SKM-1 (cell line): ENCODE data around the gene YIF1B.
A peak's percentile ranks its signal among the peaks of the same experiment; 100 is the strongest.

Experiments
- DNase-seq: peaks from one replicate; lab custom pipeline; 2025; ENCODE audit not compliant: unreplicated experiment; lab: John Stamatoyannopoulos, UW

YIF1B gene

GRCh38 chr19:38335949-38336637, 20.3 kb upstream of the YIF1B start:
- peak; percentile 79 for DNase-seq

GRCh38 chr19:38333245-38333644, 17.5 kb upstream of the YIF1B start:
- no peak for DNase-seq

GRCh38 chr19:38331728-38332127, 16.0 kb upstream of the YIF1B start:
- DNase-seq, result no peak

GRCh38 chr19:38329651-38330050, 13.9 kb upstream of the YIF1B start:
- no peak for DNase-seq

DNA sequence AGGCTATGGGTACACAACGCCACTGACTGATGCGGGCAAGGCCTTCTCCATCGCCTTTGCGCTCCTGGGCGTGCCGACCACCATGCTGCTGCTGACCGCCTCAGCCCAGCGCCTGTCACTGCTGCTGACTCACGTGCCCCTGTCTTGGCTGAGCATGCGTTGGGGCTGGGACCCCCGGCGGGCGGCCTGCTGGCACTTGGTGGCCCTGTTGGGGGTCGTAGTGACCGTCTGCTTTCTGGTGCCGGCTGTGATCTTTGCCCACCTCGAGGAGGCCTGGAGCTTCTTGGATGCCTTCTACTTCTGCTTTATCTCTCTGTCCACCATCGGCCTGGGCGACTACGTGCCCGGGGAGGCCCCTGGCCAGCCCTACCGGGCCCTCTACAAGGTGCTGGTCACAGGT, 10.8 kb upstream of the YIF1B start:
- DNase-seq, result no peak

DNA sequence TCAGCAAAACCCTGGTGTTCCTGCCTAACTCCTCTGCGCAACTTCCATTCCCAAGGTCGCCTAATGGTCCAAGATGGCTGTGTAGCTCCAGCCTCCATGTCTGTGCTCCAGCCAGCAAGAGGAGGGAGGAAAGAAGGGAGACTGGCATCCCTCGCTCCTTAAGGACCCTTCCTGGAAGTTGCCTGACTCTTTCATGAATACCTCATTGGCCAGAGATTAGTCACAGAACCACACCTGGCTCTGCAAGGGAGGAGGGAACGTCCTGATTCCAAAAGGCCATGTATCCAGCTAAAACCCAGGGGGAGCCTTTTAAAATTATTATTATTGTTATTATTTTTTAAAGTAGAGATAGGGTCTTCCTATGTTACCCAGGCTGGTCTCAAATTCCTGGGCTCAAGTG, 8.7 kb upstream of the YIF1B start:
- no peak for DNase-seq

- DNase-seq, result no peak
Observed at GRCh38 chr19:38323291-38323690, 7.5 kb upstream of the YIF1B start.

GRCh38 chr19:38321646-38322196, 6.0 kb upstream of the YIF1B start:
- no peak for DNase-seq

DNA sequence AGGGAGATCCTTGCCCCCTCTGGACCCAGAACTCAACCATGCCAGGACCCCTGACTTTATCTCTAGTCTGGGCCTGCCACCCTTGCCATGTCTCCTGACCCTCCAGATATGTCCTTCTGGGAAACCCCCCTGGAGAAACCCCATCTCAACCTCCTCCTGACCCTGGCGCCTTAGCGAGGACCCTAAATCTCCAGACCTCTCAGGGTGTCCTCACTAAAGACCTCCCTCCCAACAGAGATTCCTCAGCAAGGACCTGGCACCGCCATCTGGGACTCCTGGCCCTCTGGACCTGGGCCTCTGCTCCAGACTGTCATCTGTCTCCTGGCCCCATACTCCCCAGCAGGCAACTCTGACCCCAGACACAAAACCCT, 5.2 kb upstream of the YIF1B start:
- no peak for DNase-seq

DNA sequence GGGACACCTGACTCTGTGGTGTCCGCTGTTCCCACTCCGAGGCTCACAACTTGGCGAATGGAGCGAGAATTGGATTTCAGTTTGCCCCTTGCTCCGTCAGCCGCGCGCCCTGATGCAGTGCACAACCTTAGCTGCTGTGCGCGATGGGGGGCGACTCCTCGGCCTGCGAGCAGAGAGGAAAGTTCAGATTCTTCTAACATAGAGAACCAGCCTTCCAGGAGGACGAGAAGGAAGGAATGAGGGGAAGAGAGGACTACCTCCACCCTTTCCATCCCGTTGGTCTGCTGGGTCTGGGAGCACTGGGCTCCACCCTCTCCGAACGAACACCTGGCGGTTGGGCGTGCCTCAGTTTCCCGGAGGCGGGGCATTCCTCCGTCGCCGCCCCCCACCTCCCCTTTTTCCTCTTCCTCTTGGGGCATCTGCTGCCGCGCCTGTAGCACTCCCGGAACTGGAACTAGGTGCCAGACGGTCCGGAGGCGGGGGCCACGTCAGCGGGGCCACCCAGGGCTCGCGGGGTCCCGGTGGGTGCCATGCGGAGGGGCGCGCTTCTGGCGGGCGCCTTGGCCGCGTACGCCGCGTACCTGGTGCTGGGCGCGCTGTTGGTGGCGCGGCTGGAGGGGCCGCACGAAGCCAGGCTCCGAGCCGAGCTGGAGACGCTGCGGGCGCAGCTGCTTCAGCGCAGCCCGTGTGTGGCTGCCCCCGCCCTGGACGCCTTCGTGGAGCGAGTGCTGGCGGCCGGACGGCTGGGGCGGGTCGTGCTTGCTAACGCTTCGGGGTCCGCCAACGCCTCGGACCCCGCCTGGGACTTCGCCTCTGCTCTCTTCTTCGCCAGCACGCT, 3.9 kb upstream of the YIF1B start, which contains the start of gene KCNK6:
TSS of gene KCNK6 (plus strand) at position 425 of the 838 bp plus-strand sequence. CDS start at position 531, 106 bp downstream.
- no peak for DNase-seq

DNA sequence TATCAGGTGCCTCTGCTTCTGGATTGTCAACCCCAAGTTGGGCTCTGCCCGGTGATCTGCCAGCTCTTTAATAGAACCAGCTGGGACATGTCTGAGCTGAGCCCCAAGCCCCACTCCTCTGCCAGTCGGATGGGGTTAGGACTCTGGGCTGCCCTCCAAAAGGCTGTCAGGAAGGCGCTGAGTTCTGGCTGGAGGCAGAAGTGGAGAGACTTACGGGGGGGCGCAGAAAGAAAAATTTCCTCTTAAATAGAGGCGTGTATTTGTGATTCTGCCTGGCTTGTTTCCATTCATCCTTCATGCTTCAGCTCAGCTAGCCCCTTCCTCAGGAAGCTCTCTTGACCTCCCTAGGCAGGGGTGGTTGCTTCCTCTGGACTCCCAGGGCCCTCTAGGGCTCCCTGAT, 2.9 kb upstream of the YIF1B start:
- DNase-seq, result no peak

DNA sequence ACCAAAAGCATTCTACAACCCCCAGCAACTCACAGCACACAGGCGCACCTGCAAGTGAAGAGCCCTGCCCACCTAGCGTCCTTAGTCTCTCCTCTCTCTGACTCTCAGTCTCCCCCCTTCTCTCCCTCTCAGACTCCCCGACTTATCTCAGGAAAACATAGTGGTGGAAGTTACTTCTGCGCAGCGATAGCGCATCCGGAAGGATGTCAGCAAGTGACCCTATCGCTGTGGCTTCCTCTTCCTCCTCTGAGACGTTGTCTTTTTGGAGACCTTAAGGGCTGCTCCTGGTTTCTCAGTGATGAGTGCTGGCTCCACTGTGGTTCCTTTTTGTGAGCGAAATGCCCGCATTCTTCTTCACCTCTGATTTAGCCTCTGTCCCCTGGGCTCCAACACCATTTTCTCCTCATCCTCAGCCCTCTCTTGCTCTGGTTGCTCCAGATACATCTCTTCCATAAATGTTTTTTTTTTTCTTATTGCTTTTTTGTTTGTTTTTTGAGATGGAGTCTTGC, 1.4 kb upstream of the YIF1B start:
- peak; percentile 49 for DNase-seq

GRCh38 chr19:38316477-38317067, 825 bp upstream of the YIF1B start:
- DNase-seq, result no peak

- no peak for DNase-seq
Observed at GRCh38 chr19:38310986-38311385, 4.8 kb downstream of the YIF1B start.

- no peak for DNase-seq
Observed at GRCh38 chr19:38310279-38310670, 5.5 kb downstream of the YIF1B start.

DNA sequence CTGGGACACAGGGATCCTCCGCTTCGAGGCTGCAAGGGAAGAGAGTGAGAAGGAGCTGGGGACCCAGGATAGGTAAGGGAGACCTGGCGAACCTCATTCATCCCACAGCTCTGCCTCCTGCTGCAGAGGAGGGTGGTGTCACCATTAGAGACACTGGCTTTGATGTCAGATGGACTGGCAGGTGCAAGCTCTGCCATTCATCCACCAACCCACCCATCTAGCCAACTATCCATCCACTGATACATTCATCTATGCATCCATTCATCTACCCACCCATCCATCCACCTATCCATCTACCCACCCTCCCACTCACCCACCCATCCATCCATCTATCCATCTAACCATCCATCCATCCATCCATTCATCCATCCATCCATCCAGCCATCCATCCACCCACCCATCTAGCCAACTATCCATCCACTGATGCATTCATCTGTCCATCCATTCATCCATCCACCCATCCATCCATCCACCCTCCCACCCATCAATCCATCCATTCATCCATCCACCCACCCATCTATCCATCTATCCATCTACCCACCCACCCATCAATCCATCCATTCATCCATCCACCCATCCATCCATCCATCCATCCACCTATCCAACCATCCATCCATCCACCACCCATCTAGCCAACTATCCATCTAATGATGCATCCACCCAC, 6.0 kb downstream of the YIF1B start:
- DNase-seq, result no peak

DNA sequence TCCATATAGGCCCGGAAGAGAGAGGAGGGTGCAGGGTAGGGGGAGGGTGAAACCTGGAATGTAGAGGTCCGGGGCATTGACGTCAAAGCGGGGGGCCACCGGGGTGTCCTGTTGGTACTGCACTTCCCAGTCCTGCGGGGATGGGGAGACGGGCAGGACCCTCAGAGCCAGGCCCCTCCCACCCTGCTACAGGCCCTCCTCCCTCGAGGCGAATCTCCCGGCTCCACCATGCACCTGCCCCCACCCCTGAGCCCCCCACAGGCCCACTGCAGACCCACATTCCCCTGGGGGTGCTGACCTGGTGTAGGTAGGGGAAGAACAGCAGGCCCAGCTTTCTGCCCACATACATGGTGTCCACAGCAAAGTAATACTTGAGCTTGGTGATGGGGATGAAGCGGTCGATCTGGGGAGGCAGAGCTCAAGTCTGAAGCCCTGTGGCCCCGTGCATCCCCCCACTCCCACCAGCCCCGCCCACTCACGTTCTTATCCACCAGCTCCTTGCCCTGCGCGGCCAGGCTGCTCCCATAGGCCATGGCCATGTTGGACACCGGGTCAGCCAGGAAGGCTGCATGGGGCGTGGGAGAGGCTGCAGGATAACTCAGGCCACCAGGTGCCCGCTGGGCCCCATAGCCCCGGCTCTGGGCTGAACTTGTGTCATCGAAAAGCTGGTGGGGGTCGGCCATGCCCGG, 6.7 kb downstream of the YIF1B start:
- DNase-seq, result no peak

DNA sequence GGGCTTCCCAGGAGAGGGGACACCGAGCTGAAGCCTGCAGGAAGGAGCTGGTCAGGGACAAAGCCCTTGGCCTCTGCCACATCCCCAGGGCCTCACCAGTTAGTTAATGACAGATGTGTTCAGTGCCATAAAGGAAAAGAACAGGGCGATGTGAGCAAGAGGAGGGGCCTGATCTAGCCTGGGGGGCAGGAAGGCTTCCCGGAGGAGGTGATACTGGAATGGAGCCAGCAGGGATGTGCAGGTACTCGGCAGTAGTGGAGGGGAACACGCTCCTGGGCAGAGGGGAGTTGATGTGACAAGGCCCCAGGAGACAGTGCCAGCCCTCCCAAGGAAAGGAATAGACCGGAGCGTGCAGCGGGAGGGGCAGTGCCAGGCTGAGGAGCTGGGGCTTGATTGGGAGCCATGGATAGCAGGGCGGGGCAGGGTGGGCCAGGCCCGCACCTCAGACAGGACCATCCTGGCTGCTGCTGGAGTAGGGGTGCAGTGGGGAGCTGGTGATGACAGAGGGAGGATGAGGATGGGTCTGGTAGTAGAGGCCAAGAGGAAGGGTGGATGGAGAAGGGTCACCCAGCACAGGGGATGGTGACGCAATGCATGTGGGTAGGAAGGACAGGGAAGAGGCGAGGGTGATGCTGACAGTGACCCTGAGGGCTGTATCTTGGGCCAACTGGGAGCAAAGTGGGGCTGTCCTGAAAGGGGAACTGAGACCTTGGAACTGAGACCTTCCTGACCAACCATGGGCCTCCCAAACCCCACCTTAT, 7.6 kb downstream of the YIF1B start:
- DNase-seq, result no peak

DNA sequence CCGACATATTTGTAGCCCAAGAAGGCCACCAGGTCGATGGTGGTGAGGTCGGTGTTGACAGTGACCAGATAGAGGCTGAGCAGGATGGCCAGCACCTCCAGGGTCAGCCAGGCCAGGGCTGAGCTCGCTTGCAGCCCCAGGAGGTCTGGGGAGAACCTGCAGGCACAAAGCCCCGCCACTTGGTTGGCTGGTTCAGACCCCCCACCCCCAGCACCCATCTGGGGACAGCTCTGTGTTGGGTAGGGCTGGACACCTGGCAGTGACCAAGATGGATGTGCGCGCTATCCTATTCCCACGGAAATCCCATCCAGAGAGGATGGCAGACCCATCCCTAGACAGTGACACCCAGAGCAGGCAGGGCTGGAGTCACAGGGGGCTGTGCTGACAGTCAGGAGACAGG, 8.2 kb downstream of the YIF1B start:
- no peak for DNase-seq

DNA sequence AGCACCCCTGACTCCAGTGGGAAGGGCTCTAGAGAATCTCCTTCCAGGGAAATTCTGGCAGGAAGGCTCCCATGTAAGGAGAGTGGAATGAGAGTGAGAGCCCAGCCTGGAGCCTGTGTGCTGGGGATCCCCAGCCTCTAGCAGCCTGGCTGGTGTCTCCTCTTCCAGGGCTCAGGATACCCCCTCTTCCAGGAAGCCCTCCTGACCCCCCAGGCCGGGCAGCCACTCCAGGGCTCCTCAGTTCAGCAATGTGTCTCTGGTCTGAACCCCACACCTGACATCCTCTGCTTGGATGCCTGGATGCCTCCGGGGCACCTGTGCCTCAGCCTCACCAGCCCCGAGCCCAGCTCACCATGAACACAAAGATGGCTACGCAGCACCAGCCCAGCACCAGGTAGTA, 8.7 kb downstream of the YIF1B start:
- no peak for DNase-seq
